ENCODE results near the gene DNAH14. TPM values are rescaled to one million over a fixed set of nuclear protein-coding genes. Genes with fewer than 3 reads are reported as not detected.
A peak's percentile ranks its signal among the peaks of the same experiment; 100 is the strongest.

Gene DNAH14
- total and polyA plus RNA-seq, 2 of the 4 experiments (the other 2 are of a cell fraction), result 2.7 to 3.6 TPM

DNA sequence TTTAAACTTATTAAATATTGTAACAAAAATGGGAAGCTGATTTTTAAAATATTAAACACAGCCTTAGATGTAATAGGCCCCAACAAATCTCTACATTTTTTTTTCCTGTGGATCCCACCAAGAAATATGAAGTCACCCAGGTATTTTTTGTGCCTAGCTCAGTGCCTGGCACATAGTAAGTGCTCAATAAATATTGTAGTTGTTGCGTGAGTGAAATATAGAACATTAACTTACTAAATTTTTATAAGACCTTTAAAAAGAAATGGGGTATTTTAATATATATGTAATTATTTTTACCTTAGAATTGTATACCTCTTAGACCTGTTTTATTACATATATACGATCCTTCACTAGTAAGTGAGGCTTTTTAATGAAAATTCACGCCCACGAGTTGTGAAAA lies 569 bp upstream of the DNAH14 start:
- Histone ChIP-seq H3K18ac (ENCODE audit: low read depth, low read length) (no peak overlapping the region), H3K27me3 (ENCODE audit: control insufficient read depth, insufficient read depth, low read length) (no peaks in the 10 kb centered on the region), H2BK20ac (ENCODE audit: low read depth, low read length) (no peak overlapping the region), H3K27ac (ENCODE audit: insufficient read depth, low read length) (no peak overlapping the region), H3K14ac (replicated peaks; ENCODE audit: low read depth, low read length) (no peak overlapping the region), H3K56ac (ENCODE audit: extremely low read depth, insufficient read depth, low read length) (no peak overlapping the region), H3K9ac (ENCODE audit: low read depth, low read length) (no peak overlapping the region), H4K8ac (ENCODE audit: low read depth in 2 of 2, low read length in 2 of 2) (peak overlapping the region in 1 of 2 experiments; percentile 79; a peak in 2 of 4 replicates), H2AK9ac (replicated peaks; ENCODE audit: low read depth, low read length, poor library complexity) (no peak overlapping the region), H2AFZ (replicated peaks; ENCODE audit: low read length, poor library complexity) (peak overlapping the region; percentile 99), H2BK120ac (ENCODE audit: low read depth, low read length) (no peak overlapping the region), H4K20me1 (ENCODE audit: insufficient read depth, low read length) (no peaks in the 10 kb centered on the region), H3K79me1 (ENCODE audit: low read depth in 1 of 2, low read length in 2 of 2) (no peaks in the 10 kb centered on the region), H3K9me1 (ENCODE audit: insufficient read depth, low read length) (peaks cover 3% of the 10 kb centered on the region; the same call in 1 of the 2 replicates), H3K36me3 (ENCODE audit: control insufficient read depth, insufficient read depth, low read length) (no peaks in the 10 kb centered on the region), H3K4me2 (ENCODE audit: low read depth, low read length) (no peak overlapping the region; the same call in 1 of the 2 replicates), H2AK5ac (ENCODE audit: low read depth, low read length) (no peak overlapping the region), H3K9me3 (ENCODE audit: control insufficient read depth, insufficient read depth, low read length) (peaks cover 3% of the 10 kb centered on the region; the same call in 1 of the 2 replicates), H2BK15ac (ENCODE audit: low read depth, low read length) (no peak overlapping the region), H3K4me3 (ENCODE audit: insufficient read depth, low read depth, low read length) (no peak overlapping the region), H3K4ac (ENCODE audit: low read depth, low read length) (peak overlapping the region; percentile 54; the same call in 1 of the 2 replicates), H4K91ac (ENCODE audit: insufficient read depth, low read depth, low read length) (no peak overlapping the region), H3K23ac (ENCODE audit: low read depth, low read length) (no peak overlapping the region), H2BK5ac (ENCODE audit: low read depth, low read length, poor library complexity, severe bottlenecking) (no peak overlapping the region), H4K5ac (ENCODE audit: low read depth, low read length) (no peak overlapping the region), H3K4me1 (ENCODE audit: control insufficient read depth, insufficient read depth, low read length) (no peaks in the 10 kb centered on the region)
- WGBS, 2 experiments (ENCODE audit: extremely low coverage in 2 of 2, insufficient read length in 1 of 2), result no CpG with 5 or more reads among the region's 4 CpGs
- no TSS peak for BruUV-seq (replicated peaks)
- POLR2A ChIA-PET (ENCODE audit: unreplicated experiment), result no interaction called here
- DNase-seq (no peak), ATAC-seq (ENCODE audit: low read depth) (no peak)
- in situ Hi-C loops (cut with MboI; ENCODE audit: low sequenced_read_pairs), result loop anchor here (5.0 kb wide), 1 partner anchor 417 kb away; no protein-coding TSS in a partner anchor
- TF ChIP-seq, protein P1, sequence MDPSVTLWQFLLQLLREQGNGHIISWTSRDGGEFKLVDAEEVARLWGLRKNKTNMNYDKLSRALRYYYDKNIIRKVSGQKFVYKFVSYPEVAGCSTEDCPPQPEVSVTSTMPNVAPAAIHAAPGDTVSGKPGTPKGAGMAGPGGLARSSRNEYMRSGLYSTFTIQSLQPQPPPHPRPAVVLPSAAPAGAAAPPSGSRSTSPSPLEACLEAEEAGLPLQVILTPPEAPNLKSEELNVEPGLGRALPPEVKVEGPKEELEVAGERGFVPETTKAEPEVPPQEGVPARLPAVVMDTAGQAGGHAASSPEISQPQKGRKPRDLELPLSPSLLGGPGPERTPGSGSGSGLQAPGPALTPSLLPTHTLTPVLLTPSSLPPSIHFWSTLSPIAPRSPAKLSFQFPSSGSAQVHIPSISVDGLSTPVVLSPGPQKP (IDR thresholded peaks at IDR 0.05; ENCODE audit: borderline replicate concordance, low read depth, low read length), result no peak
- no peak for TF ChIP-seq CHD1 (IDR thresholded peaks at IDR 0.05; ENCODE audit: low read depth, low read length)
- dilution Hi-C loops (cut with HindIII; ENCODE audit: low sequenced_read_pairs, unreplicated experiment), result no loop called here
- CTCF ChIA-PET, result no interaction called here
- intact Hi-C loops (cut with micrococcal nuclease), result loop anchor here (10.0 kb wide), 2 partner anchors 494 to 1046 kb away; partner anchors contain the start of gene WDR26

All from IMR-90 (cell line).